Dermis microvascular lymphatic vessel endothelial cell (primary cell): Measurements from ENCODE around the gene SLX4IP. TPM values are rescaled to one million over a fixed set of nuclear protein-coding genes. Genes with fewer than 3 reads are reported as not detected.
A peak's percentile ranks its signal among the peaks of the same experiment; 100 is the strongest.

Experiments
- DNase-seq, 2 donors: peaks; one replicate each; pipeline versions ENCODE4 v3.0.0 to v3.0.0-alpha.2; 2010; ENCODE audit warnings: low read depth in 2 of 2
- total RNA-seq: library from RNA; depleted of rRNA; stranded (reverse); fragments of >200 nt; gene quantifications from 2 replicates; pipeline ENCODE4 v1.2.1, GENCODE V29; 2014

The SLX4IP gene
- total RNA-seq, 1 donor from 2014 or later = 2.6 TPM

GRCh38 chr20:10466325-10466724 is 31.2 kb downstream of the SLX4IP start:
- peak in 1 of 2 donors; percentile 73 for DNase-seq

DNA sequence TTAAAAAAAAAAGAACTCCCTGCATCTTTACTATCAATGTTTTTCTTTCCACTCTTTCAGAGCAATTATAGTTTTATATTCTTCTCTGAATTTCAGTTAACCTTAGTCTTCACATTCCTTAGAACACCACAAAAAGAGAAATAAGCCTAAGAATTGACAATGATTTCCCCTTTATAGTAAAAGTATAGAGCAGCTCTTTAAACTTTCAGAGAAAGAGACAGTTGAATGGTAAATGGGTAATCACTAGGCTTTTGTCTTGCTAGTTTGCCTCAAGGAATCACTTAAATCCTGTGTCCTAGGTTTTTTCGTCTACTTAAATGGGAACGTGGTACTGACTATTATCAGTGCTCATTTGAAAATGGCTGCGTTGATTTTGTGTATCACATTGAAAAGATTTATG is 31.8 kb downstream of the SLX4IP start:
- no peak for DNase-seq

GRCh38 chr20:10467681-10468339 is 32.7 kb downstream of the SLX4IP start:
- DNase-seq = no peak

DNA sequence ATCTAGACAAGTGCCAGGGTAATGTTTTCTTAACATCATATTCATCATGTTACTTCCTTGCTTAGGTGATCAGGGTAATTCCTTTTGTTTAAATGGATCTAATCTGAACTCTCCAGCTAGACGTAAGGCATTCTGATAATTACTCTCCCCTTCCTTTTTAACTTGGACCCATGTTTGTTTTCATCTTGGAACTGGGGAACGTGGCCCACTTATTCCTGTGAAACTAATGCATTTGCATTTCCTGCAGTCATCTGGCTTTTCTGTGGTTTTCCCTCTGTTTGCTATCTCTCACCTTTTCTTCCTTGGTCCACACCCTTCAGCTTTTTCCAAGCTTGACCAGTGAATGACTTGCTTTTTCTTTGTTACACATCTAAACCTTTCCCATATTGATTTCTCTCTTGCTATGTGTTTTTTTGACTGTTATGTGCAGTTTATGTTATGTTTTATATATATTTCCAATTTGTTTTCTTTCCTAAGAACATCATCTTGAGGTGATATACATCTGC is 33.3 kb downstream of the SLX4IP start:
- DNase-seq = peak in 1 of 2 donors; percentile 64

DNA sequence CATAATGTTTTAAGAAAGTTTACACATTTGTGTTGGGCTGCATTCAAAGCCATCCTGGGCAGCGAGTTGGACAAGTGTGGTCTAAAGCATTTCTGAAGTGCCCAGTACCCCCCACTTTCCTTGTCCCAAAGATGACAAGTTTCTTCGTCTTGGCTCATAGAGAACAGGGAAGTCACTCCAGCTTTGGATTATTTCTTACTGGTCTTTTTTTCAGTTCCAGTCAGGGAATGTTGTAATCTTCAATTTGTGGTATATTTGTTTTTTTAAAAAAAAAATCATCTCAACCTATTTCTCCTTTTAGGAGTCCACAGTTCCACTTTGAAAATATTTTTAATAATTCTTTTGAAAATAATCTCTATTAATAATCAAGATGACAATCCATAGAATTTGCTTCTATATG is 34.0 kb downstream of the SLX4IP start:
- DNase-seq = no peak

- peak; percentile 89 to 90 for DNase-seq
These were observed 34.5 kb downstream of the SLX4IP start for GRCh38 chr20:10469599-10469998.

- no peak for DNase-seq
These were observed 35.2 kb downstream of the SLX4IP start for GRCh38 chr20:10470276-10470675.

GRCh38 chr20:10472871-10473270 is 37.8 kb downstream of the SLX4IP start:
- no peak for DNase-seq

- DNase-seq = no peak
These were observed 39.6 kb downstream of the SLX4IP start for GRCh38 chr20:10474606-10475184.

- no peak for DNase-seq
These were observed 40.1 kb downstream of the SLX4IP start for GRCh38 chr20:10475225-10475624.

GRCh38 chr20:10476319-10476724 is 41.2 kb downstream of the SLX4IP start:
- no peak for DNase-seq

GRCh38 chr20:10478205-10478604 is 43.1 kb downstream of the SLX4IP start:
- no peak for DNase-seq

DNA sequence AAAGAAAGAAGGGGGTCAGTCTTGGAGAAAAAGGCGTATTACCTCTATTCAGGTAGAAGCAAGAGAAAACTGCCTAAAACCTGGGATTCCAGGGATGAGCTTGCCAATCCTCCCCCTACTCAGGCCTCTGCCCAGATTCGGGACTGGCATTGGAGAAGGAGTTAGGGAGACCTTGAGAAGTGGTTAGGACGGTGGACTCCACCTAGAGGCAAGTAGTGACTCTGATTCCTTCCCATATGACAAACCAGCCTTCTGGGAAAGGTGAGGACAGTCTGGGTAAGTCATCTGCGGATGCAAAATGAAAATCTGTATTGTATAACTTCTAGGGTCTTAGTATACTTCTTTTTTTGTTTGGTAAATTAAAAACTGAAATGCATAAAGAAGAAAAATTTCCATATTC is 43.8 kb downstream of the SLX4IP start:
- no peak for DNase-seq

- DNase-seq = no peak
These were observed 46.6 kb downstream of the SLX4IP start for GRCh38 chr20:10481676-10482075.

DNA sequence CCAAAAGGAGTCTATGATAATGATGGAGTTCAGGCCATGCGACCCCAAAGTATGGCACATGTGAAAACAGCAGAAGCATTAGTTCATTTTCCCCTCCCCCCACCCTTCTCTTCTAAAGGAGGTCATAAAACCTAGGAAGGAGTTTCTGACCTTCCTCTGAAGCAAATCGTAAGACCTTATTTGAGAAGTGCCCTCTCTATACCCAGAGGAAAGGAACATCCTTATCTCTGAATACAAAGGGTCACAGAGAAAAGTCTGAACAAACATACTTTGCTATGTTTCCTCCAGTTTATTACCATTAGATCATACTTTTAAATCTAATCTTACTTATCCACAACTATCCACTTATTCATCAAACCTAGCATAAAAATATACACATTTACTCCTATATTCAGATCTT is 48.6 kb downstream of the SLX4IP start:
- peak in 1 of 2 donors; percentile 70 for DNase-seq

DNA sequence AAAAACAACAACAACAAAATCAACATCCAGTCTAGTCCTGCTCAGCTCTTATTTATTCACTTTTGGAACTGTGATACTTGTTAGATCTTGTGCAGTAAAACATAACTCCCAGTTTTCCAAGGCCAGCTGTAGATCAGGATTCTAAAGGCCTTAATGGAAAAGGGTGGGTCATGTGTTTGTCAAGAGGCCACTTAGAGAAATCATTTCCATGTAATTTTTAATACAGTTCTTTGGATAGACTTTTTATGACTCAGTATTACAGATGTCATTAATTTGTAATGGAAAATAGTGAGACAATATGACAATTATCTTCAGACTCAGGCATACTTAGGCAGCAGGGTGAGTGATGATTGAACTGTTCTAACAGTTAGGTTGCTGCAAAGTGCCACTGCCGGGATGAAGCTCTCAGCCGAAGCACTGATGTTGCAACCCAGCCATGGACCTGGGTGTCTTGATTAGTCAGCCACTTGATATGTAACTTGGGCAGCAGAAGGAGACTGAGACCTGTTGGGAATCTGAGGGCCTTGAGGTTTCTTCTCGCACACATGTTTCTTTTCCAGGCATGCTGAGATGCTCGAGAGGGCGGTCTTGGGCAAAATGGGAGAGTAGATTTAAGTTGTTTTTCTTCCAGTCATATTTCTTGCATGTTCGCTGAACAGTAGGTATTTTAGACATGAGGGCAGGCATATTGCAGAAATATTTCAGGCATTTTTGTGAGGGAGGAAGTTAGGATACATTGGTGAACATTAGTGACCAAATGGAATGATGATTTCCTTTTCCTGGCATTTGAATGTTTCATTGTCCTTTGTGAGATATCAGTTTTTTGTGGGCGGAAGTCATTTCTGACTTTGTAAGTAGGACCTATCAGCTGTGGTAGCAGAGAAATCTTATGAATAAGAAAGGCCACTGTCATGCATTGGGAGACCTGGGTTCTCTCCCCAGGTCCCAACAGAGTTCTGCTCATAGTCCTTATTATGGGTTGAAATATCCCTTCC is 52.3 kb downstream of the SLX4IP start:
- peak in 1 of 2 donors; percentile 50 for DNase-seq

DNA sequence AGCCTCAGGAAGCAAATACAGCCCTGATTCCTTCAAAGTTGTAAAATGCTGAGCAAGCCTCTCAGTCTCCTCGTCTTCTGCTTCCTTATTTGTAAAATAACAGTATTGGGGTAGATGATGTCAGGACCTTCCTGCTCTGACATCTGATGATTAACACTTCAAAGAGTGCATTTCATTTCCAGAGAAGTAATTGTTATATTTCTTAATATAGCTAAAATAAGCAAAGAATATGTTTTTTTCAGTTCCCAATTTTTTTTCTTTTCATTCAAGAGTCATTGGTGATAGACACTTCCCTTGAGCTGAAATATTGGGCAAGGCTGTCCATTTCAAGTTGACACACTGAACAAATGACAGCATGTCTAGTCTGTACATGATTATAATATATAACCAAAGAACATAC is 53.4 kb downstream of the SLX4IP start:
- DNase-seq = no peak

DNA sequence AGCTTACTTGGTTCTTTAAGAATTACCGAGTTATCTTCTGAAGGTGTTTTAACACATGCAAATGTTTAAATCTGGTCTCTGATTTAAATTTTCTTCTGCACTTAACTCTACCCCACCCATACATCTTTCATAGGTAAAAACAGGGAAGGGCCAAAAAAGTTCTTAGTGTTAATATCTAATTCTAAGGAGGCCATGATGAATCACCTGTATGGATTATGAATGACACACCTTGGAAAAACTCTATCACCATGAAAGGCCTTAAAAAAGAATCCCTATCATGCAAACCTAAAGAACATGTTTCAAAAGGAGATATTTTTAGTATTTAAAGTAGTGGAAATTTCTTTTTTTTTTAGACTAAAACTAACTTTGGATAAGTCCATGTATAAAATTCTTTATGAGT is 54.7 kb downstream of the SLX4IP start:
- no peak for DNase-seq

- DNase-seq = no peak
These were observed 55.2 kb downstream of the SLX4IP start for GRCh38 chr20:10490257-10490656.

GRCh38 chr20:10490706-10491105 is 55.6 kb downstream of the SLX4IP start:
- DNase-seq = no peak

DNA sequence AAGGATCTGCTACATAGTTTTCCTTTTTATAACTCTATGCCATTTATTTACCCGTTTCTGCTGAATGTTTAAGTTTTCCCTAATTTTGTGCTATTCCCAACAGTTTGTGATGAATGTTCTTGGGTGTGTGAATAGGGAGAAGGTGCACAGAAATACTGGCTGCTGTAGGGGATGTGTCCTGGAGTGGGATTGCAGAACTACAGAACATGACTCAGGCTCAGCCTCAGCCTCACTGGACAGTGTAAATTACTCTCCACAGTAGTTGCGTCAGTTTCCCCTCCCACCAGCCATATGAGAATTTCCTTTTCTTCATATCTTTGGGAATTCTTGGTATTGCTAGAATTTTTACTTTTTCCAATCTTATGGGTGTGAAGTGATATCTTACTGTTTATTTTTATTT is 57.0 kb downstream of the SLX4IP start:
- DNase-seq = no peak

- DNase-seq = no peak
These were observed 57.7 kb downstream of the SLX4IP start for GRCh38 chr20:10492844-10493243.
